Skeletal muscle satellite cell (primary cell): Measurements from ENCODE around the gene ZBTB37.
"Not testable (repeated sequence)": the region's sequence is repeated elsewhere in the genome, so short reads cannot be mapped to it uniquely, and the experiment has no call there.

Experiments
- H3K27me3 ChIP-seq: 2 replicates; pipeline ENCODE4 v1.7.0; 2013; ENCODE audit warnings: low read length; ENCODE audit not compliant: control insufficient read depth, insufficient read depth
- H3K36me3 ChIP-seq: 2 replicates; pipeline ENCODE4 v1.7.0; 2013; ENCODE audit warnings: mild to moderate bottlenecking, control low read depth, low read length; ENCODE audit not compliant: insufficient read depth
- H3K4me1 ChIP-seq: 2 replicates; pipeline ENCODE4 v1.7.0; 2013; ENCODE audit warnings: low read length; ENCODE audit not compliant: control insufficient read depth, insufficient read depth
- H3K4me2 ChIP-seq: 2 replicates; pipeline ENCODE4 v1.7.0; 2013; ENCODE audit warnings: mild to moderate bottlenecking, low read length
- H3K4me3 ChIP-seq: 2 replicates; pipeline ENCODE4 v1.7.0; 2013; ENCODE audit warnings: low read length
- H3K9ac ChIP-seq: 2 replicates; pipeline ENCODE4 v1.7.0; 2013; ENCODE audit warnings: mild to moderate bottlenecking, low read depth, low read length, moderate library complexity
- H3K9me3 ChIP-seq: replicated peaks from 2 replicates; pipeline ENCODE4 v1.7.0; 2013; ENCODE audit warnings: mild to moderate bottlenecking, control low read depth, low read length

The ZBTB37 gene

DNA sequence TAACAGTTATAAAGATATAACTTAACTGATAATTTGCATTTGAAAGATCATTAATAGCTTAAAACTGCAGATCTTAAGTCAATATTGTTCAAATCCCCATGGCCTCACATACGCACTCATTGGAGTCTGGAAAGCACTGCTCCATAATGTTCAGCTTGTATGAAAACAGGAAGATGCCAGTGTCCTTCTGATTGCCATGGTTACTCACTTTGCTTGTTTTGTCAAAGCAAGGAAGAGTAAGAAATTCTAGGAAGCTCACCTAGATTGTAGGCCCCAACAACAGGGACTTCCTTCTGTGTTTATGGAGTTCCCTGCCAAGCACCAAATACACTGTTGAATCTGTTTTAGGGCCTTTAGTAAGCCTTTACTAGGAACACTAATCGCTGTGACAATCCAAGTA, 11.3 kb upstream of the ZBTB37 start:
- no peaks in the 10 kb centered on the region for H3K27me3 ChIP-seq
- no peak overlapping the region for H3K9ac ChIP-seq
- H3K4me1 ChIP-seq = peaks cover 12% of the 10 kb centered on the region
- peaks cover 42% of the 10 kb centered on the region for H3K36me3 ChIP-seq
- no peak overlapping the region for H3K4me2 ChIP-seq
- H3K4me3 ChIP-seq = no peak overlapping the region
- H3K9me3 ChIP-seq = no peaks in the 10 kb centered on the region

DNA sequence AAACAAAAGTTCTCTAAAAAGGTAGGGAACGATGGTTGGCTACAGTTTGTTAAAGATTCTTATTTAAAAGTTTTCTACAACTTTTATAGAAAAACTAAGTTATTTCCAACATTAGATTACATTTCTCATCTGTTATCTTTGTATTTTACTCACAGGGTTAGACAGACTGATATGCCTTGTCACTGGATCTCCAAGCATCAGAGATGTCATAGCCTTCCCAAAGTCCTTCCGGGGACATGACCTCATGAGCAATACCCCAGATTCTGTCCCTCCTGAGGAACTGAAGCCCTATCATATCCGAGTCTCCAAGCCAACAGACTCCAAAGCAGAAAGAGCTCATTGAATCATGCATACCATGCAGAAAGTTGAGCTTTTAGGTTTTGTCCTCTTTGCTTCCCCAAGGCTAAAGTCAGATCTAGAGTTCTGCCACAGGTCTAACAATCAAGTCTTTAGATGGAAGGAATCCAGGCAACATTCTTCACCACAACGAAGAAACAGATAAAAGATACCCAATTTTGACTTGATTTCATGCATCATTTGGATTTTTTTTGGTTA, 10.7 kb upstream of the ZBTB37 start:
- Histone ChIP-seq H3K9me3 (no peaks in the 10 kb centered on the region), H3K9ac (no peak overlapping the region), H3K4me2 (no peak overlapping the region), H3K27me3 (no peaks in the 10 kb centered on the region), H3K36me3 (peaks cover 40% of the 10 kb centered on the region), H3K4me1 (peaks cover 12% of the 10 kb centered on the region), H3K4me3 (no peak overlapping the region)

DNA sequence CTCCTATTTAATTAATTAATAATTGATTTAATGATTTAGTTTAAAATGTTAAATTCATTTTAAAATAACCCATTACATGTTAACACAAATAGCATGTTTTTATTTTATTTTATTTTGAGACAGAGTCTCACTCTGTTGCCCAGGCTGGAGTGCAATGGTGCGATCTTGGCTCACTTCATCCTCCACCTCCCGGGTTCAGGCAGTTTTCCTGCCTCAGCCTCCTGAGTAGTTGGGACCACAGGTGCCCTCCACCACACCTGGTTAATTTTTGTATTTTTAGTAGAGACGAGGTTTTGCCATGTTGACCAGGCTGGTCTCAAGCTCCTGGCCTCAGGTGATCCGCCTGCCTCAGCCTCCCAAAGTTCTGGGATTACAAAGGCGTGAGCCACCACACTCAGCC, 8.6 kb upstream of the ZBTB37 start:
- H3K9ac ChIP-seq, H3K4me2 ChIP-seq, H3K27me3 ChIP-seq, H3K4me3 ChIP-seq, H3K9me3 ChIP-seq, H3K4me1 ChIP-seq: not testable (repeated sequence)
- peaks cover 49% of the 10 kb centered on the region for H3K36me3 ChIP-seq

DNA sequence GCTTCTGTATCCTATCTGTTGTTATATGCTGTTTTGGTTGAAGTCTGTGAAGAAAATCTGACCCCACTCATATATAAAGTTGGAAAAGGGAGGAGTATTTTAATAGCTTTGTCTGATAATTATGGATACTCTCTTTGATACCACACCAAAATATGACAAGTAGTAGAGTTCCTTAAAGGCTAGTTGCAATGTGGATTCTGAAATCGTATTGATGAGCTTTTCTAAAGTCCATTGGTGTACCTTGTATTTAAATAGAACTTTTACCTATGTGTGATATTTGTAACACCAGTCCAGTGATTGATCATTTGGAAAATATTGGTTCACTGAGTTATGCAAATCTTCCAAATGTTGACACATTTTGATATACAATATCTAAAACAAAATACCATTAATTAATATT, 8.1 kb upstream of the ZBTB37 start:
- no peak overlapping the region for H3K9ac ChIP-seq
- H3K4me3 ChIP-seq = no peak overlapping the region
- H3K27me3 ChIP-seq = no peaks in the 10 kb centered on the region
- peaks cover 10% of the 10 kb centered on the region for H3K4me1 ChIP-seq
- no peaks in the 10 kb centered on the region for H3K9me3 ChIP-seq
- no peak overlapping the region for H3K4me2 ChIP-seq
- H3K36me3 ChIP-seq = peaks cover 51% of the 10 kb centered on the region

DNA sequence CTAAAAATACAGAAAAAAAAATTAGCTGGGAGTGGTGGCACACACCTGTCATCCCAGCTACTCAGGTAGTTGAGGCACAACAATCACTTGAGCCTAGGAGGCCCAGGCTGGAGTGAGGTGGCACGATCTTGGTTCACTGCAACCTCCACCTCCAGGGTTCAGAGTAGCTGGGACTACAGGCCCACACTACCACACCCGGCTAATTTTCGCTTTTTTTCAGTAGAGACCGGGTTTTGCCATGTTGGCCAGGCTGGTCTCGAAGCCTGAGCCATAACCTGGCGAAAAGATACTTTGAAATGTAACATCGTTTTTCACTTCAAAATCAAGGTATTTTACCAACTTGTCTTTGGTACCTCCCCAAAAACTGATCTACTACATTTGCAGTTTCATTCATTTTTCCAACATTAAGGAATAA, 6.4 kb upstream of the ZBTB37 start:
- peaks cover 22% of the 10 kb centered on the region for H3K4me1 ChIP-seq
- peaks cover 59% of the 10 kb centered on the region for H3K36me3 ChIP-seq
- no peak overlapping the region for H3K4me3 ChIP-seq
- no peaks in the 10 kb centered on the region for H3K27me3 ChIP-seq
- no peak overlapping the region for H3K4me2 ChIP-seq
- no peak overlapping the region for H3K9ac ChIP-seq
- H3K9me3 ChIP-seq = no peaks in the 10 kb centered on the region

DNA sequence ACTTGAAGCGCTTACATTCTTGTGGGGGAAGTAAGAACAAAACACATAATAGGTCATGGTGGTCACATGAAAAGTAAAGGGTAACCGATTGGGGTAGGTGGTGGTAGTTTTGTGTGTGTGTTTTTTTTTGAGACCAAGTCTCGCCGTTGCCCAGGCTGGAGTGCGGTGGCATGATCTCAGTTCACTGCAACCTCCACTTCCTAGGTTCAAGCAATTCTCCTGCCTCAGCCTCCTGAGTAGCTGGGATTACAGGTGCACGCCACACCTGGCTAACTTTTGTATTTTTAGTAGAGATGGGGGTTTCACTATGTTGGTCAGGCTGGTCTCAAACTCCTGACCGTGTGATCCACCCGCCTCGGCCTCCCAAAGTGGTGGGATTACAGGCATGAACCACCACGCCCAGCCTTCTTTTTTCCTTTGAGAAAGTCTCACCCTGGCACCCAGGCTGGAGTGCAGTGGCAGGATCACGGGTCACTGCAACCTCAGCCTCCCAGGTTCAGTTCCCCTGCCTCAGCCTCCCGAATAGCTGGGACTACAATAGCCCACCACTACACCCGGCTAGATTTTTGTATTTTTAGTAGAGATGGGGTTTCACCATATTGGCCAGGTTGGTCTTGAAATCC, 5.9 kb upstream of the ZBTB37 start:
- peaks cover 59% of the 10 kb centered on the region for H3K36me3 ChIP-seq

DNA sequence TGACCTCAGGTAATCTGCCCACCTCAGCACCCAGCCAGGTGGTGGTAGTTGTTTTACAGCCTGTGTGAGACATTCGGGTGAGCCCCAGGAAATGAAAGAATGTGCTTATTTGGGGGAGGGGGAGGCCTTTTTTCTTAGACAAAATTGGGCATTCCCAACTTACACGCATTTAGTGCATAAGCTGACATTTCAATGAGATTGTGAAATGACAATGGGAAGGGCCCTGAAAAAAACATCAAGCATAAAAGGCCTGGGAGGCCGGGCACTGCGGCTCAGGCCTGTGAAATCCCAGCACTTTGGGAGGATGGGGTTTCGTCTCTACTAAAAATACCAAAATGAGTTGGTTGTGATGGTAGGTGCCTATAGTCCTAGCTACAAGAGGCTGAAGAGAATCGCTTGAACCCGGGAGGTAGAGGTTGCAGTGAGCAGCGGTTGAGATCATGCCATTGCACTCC, 5.4 kb upstream of the ZBTB37 start:
- Histone ChIP-seq H3K4me3 (no peak overlapping the region), H3K4me2 (no peak overlapping the region), H3K9me3 (no peaks in the 10 kb centered on the region), H3K4me1 (peaks cover 22% of the 10 kb centered on the region), H3K36me3 (peaks cover 56% of the 10 kb centered on the region), H3K9ac (no peak overlapping the region), H3K27me3 (no peaks in the 10 kb centered on the region)

More for the DNA sequence above, 5.9 kb upstream of the ZBTB37 start:
- not testable (repeated sequence) for H3K4me3 ChIP-seq, H3K9me3 ChIP-seq, H3K27me3 ChIP-seq, H3K9ac ChIP-seq, H3K4me2 ChIP-seq
- H3K4me1 ChIP-seq = peaks cover 22% of the 10 kb centered on the region

DNA sequence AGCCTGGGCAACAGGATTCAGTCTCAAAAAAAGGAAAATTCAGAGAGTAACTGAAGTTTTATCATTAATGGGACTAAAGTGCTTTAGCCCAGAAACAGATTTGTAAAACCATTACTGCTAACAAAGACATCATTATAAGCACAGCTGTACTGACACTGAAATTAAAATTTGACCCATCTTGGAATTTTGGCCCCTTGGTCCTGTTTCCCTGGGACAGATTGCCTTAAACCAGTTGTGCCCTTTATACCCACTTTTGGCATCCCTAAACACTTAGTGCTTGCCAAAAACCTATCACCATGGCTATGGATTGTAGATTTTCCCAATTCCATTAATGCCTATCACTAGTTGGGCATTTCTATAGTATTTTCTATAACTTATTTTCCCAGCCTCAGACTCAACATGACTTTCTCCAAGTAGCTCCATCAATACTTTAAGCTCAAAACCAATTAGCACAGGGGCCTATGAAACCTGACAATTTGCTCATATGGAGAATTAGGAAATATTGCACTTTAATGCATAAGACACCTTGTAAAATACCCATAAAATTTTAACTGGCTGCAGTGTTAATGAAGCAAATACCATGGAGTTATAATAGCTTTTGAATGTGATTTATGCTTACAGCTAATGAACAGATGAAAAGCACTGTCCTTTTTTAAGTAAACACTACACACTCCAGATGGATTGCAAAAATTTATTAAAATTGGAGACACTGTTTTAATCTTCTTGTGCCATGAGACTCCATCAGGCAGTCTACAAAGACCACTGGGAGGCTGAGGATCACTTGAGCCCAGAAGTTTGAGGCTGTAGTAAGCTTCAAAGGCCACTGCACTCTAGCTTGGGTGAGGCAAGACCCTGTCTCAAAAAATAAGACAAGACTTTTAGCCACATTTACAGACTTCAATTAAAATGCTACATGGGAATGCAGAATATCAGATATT, 4.7 kb upstream of the ZBTB37 start:
- Histone ChIP-seq H3K4me3 (peak overlapping the region; percentile 16), H3K4me1 (peaks cover 22% of the 10 kb centered on the region), H3K4me2 (peak overlapping the region; percentile 85), H3K36me3 (peaks cover 52% of the 10 kb centered on the region), H3K9ac (peak overlapping the region; percentile 9), H3K9me3 (no peaks in the 10 kb centered on the region), H3K27me3 (no peaks in the 10 kb centered on the region)

DNA sequence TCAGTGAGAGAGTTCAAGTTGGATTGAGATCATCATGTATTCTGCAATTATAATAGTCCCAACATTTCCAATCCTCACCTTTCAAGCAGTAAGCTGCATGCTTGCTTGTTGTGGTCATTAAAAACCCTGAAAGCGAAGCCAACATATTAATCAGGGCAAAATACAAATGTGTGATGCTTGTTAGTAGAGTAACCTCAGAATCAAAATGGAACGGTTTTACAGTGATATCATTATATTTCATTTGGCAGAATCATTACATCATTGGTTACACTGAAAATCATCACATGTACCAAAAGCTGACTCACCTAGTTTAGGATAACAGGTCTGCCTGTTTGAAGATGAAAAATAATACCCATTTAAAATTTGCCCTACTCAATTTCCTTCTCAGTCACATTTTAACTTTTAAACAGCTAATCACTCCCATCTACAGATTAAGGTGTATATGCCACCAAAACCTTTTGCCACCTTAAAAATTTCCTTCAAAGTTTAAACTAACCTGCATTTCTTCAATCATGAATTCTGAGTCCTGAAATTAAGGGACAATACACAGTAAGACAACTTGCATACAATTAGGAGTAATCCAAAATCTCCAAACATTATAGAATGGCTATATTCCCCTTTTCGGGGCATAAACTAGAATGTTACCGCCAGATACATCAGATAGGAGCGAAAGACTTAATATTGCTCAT, 3.9 kb upstream of the ZBTB37 start:
- H3K9me3 ChIP-seq = no peaks in the 10 kb centered on the region
- H3K4me1 ChIP-seq = peaks cover 27% of the 10 kb centered on the region
- peak overlapping the region; percentile 87 for H3K9ac ChIP-seq
- H3K4me3 ChIP-seq = peak overlapping the region; percentile 85
- peaks cover 52% of the 10 kb centered on the region for H3K36me3 ChIP-seq
- H3K4me2 ChIP-seq = peak overlapping the region; percentile 85
- no peaks in the 10 kb centered on the region for H3K27me3 ChIP-seq

DNA sequence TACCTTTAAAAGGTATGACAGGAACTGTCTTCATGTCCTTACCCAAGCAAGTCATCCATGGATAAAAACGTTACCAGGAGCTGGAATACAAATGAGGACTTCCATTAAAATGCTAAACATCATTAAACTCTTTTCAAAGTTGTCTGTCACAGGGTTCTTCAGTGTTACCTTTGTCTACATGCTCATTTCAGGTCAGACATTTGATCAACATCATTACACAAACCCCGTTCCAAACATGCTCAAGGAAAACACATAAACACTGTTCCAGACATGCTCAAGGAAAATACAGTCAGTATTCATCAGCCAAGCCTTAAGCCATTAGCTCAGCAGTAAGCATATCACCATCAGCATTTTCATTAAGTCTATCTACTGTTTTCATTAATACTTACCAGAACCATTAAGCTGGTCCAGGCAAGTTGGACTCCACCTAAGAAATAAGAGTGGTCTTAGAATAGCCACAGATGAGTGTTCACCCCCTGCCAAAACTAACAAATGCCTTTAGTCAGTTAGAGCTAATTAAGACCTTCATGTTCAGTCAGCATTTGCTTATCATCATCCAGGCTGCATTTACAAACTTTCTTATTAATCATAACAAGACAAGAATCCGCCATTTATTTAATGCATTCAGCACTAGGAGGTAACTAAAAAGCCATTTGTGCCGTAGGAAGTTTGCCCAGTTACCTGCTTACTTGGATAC, 2.6 kb upstream of the ZBTB37 start:
- Histone ChIP-seq H3K9ac (peak overlapping the region; percentile 87), H3K27me3 (no peaks in the 10 kb centered on the region), H3K9me3 (no peaks in the 10 kb centered on the region), H3K4me3 (peak overlapping the region; percentile 85), H3K4me1 (peaks cover 28% of the 10 kb centered on the region), H3K4me2 (peak overlapping the region; percentile 85), H3K36me3 (peaks cover 57% of the 10 kb centered on the region)
